Pulmonary artery endothelial cell (primary cell): ENCODE measurements around the gene COMMD3. TPM values are rescaled to one million over a fixed set of nuclear protein-coding genes. Genes with fewer than 3 reads are reported as not detected.

ENCODE experiments used
- DNase-seq: peaks from one replicate; pipeline ENCODE4 v3.0.0-alpha.2; 2011; ENCODE audit warnings: low read depth, low spot score
- total RNA-seq: library from RNA; depleted of rRNA; stranded (reverse); fragments of >200 nt; gene quantifications from 2 replicates; pipeline ENCODE4 v1.2.3, GENCODE V29; 2014

COMMD3 gene
- total RNA-seq, 1 donor from 2014 or later: 38.3 TPM

- no peak for DNase-seq
Measured at GRCh38 chr10:22319980-22320558, 3.9 kb downstream of the COMMD3 start.

GRCh38 chr10:22320591-22321155 lies 4.5 kb downstream of the COMMD3 start, which contains the start of gene BMI1:
TSS of gene BMI1 (plus strand) at chr10:22321099. CDS start at chr10:22326450, 5,351 bp downstream.
- no peak for DNase-seq

GRCh38 chr10:22321156-22321923 lies 5.2 kb downstream of the COMMD3 start:
- DNase-seq: no peak

- DNase-seq: no peak
Measured at GRCh38 chr10:22321924-22322640, 5.9 kb downstream of the COMMD3 start.

GRCh38 chr10:22322641-22323160 lies 6.5 kb downstream of the COMMD3 start:
- no peak for DNase-seq

GRCh38 chr10:22323538-22324305 lies 7.5 kb downstream of the COMMD3 start:
- no peak for DNase-seq

- no peak for DNase-seq
Measured at GRCh38 chr10:22324413-22324812, 8.2 kb downstream of the COMMD3 start.

- no peak for DNase-seq
Measured at GRCh38 chr10:22324893-22325271, 8.7 kb downstream of the COMMD3 start.

GRCh38 chr10:22325272-22326144 lies 9.3 kb downstream of the COMMD3 start:
- DNase-seq: no peak

GRCh38 chr10:22326145-22326702 lies 10.0 kb downstream of the COMMD3 start:
- DNase-seq: no peak

GRCh38 chr10:22329150-22329549 lies 13.0 kb downstream of the COMMD3 start:
- DNase-seq: no peak

GRCh38 chr10:22332116-22332692 lies 16.0 kb downstream of the COMMD3 start:
- DNase-seq: no peak

GRCh38 chr10:22333167-22333974 lies 17.2 kb downstream of the COMMD3 start:
- DNase-seq: no peak

- DNase-seq: no peak
Measured at GRCh38 chr10:22333975-22334282, 17.7 kb downstream of the COMMD3 start.

GRCh38 chr10:22334414-22335172 lies 18.4 kb downstream of the COMMD3 start:
- no peak for DNase-seq

GRCh38 chr10:22335173-22335933 lies 19.2 kb downstream of the COMMD3 start:
- no peak for DNase-seq

GRCh38 chr10:22338185-22338900 lies 22.2 kb downstream of the COMMD3 start:
- no peak for DNase-seq
